ENCODE data around the gene CHN1.

The CHN1 gene

GRCh38 chr2:174951745-174952144, 53.4 kb downstream of the CHN1 start:
- no peak for DNase-seq (ENCODE audit: low spot score)
- TF ChIP-seq CTCF (IDR thresholded peaks at IDR 0.05; ENCODE audit: extremely low read depth, missing control alignments): no peak

DNA sequence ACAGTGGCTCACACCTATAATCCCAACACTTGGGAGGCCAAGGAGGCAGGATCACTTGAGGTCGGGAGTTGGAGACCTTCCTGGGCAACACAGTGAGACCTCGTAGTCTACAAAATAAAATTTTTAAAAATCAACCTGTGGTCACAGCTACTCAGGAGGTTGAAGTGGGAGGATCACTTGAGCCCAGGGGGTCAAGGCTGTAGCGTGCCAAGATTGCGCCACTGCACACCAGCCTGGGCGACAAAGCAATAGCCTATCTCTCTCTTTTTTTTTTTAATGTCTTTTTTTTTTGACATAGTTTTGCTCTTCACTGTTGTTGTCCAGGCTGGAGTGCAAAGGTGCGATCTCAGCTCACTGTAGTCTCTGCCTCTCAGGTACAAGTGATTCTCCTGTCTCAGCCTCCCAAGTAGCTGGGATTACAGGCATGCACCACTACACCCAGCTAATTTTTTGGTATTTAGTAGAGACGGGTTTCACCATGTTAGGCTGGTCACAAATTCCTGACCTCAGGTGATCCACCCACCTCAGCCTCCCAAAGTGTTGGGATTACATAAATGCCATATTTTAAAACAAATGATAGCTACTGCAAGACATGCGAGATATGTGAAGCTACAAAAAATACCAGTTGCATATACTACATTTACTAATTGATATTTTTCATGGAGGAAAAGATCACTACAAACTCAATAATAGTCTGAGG, 55.0 kb downstream of the CHN1 start:
- TF ChIP-seq CTCF (IDR thresholded peaks at IDR 0.05; ENCODE audit: extremely low read depth, missing control alignments): no peak
- no peak for DNase-seq (ENCODE audit: low spot score)

DNA sequence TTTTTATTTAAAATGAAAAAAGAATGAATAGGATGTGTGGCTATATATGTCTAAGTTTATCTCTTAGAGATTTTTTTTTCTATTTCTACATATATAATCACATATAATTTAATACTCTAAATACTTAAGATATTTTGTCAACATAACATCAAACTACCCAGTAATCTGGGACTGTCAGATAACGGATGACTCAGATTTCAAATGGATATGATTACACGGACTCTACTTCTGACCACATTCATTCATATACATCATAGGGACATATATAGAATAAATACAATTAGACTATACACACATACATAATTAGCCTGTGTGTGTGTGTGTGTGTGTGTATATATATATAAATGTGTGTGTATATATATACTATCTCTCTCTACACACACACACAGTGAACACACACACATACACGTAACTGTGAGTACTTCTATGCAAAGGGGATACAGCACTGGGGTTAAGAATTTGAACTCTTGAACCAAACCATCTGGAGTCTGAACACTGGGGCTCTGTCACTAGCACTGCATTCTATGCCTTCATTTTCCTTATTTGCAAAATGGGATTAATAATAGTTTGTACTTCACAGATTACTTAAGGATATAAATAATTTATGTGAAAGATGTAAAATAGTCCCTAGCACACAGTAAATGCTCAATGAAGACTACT, 59.5 kb downstream of the CHN1 start:
- TF ChIP-seq CTCF (IDR thresholded peaks at IDR 0.05; ENCODE audit: extremely low read depth, missing control alignments): no peak
- no peak for DNase-seq (ENCODE audit: low spot score)

DNA sequence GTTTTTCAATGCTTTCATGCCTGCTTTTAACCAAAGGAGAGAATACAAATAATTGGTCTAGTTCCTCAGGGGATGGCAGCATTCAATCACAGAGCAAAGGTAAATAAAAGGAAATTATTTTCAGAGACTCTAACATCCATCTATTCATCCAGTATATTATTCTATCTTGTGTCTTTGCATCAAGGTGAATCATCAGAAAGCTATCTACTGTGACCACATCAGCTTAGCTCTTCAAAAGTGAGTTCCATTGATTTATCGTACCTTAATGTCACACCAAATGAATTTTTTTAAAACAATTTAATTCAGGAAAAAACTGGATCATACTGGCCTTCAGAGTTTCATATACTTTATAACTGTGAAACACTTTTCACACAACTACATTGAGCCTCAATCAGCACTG, 66.1 kb downstream of the CHN1 start:
- DNase-seq (ENCODE audit: low spot score): no peak
- no peak for TF ChIP-seq CTCF (IDR thresholded peaks at IDR 0.05; ENCODE audit: extremely low read depth, missing control alignments)

- DNase-seq (ENCODE audit: low spot score): no peak
- TF ChIP-seq CTCF (IDR thresholded peaks at IDR 0.05; ENCODE audit: extremely low read depth, missing control alignments): no peak
Observed at GRCh38 chr2:174931724-174932123, 73.5 kb downstream of the CHN1 start.

GRCh38 chr2:174929786-174930185, 75.4 kb downstream of the CHN1 start:
- no peak for DNase-seq (ENCODE audit: low spot score)
- TF ChIP-seq CTCF (IDR thresholded peaks at IDR 0.05; ENCODE audit: extremely low read depth, missing control alignments): no peak

DNA sequence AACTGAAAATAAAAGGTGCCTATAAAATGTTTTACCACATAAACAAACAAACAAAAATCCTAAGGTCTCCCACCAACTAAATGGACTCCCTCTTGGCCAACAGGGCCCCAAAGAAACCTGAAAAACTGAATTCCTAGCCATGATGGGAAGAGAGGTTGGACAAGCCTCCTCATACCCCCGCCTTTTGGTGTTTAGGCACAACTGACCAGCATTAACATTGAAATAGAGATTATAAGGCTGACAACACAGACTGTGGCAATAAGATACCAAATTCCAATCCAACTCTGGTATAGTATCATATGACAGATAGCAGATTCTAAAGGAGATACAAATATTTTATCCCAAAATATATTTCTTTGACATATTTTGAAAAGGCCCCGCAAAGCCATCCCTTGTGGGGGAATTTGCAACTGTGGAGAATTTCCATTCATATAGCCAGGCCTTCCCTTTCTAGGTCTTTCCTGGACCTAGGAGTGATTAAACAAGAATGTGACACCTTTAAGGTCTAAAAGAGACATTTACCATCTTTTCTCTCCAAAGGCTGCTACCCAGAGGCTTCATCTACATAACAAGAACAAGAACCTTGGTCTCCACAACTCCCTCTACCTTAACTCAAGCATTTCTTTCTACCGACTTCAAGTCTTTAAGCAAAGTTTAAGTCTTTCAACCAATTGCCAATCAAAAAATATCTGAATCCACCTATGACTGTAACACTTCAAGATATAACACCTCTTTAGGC, 80.0 kb downstream of the CHN1 start:
- no peak for TF ChIP-seq CTCF (IDR thresholded peaks at IDR 0.05; ENCODE audit: extremely low read depth, missing control alignments)
- no peak for DNase-seq (ENCODE audit: low spot score)
